LNCaP clone FGC (cell line): ENCODE results near the gene ACVR2B.

ENCODE experiments used
- DNase-seq: peaks from one replicate; pipeline ENCODE4 v3.0.0-alpha.2; 2011; ENCODE audit warnings: low read depth
- H3K4me3 ChIP-seq: 2 replicates; pipeline ENCODE4 v1.5.1; 2011; ENCODE audit warnings: mild to moderate bottlenecking, low read depth, low read length, control low read depth
- TF ChIP-seq, protein P1 (sequence below): IDR thresholded peaks from 2 replicates; pipeline ENCODE4 v1.5.1; 2012; ENCODE audit warnings: mild to moderate bottlenecking; ENCODE audit not compliant: control insufficient read depth, insufficient read depth; ENCODE audit errors: extremely low read depth

Gene ACVR2B

GRCh38 chr3:38533285-38533976 is 79.7 kb downstream of the ACVR2B start:
- H3K4me3 ChIP-seq = no peak overlapping the region
- TF ChIP-seq, protein P1, sequence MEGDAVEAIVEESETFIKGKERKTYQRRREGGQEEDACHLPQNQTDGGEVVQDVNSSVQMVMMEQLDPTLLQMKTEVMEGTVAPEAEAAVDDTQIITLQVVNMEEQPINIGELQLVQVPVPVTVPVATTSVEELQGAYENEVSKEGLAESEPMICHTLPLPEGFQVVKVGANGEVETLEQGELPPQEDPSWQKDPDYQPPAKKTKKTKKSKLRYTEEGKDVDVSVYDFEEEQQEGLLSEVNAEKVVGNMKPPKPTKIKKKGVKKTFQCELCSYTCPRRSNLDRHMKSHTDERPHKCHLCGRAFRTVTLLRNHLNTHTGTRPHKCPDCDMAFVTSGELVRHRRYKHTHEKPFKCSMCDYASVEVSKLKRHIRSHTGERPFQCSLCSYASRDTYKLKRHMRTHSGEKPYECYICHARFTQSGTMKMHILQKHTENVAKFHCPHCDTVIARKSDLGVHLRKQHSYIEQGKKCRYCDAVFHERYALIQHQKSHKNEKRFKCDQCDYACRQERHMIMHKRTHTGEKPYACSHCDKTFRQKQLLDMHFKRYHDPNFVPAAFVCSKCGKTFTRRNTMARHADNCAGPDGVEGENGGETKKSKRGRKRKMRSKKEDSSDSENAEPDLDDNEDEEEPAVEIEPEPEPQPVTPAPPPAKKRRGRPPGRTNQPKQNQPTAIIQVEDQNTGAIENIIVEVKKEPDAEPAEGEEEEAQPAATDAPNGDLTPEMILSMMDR = no peak
- no peak for DNase-seq

DNA sequence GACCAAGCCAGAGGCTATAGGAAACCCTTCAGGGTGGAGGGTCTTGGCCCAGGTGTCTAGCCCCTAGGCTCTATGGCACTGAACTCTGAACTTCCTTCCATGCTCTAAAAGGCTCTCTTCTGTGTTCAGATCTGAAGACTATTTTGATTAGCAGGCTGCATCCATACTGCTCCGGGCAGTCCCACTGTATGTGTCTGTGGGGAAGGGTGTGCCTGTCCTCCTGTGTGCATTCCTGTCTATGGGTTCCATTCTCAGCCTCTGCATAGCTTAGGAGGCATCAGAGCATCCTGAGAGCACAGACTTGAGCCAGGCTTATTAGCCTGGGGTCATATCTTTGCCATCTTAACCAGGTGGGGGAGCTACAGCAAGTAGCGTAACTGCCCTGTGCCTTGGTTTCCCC is 80.5 kb downstream of the ACVR2B start:
- TF ChIP-seq, protein P1 = no peak
- no peak for DNase-seq
- no peak overlapping the region for H3K4me3 ChIP-seq

GRCh38 chr3:38534604-38535003 is 80.9 kb downstream of the ACVR2B start:
- H3K4me3 ChIP-seq = no peak overlapping the region
- no peak for DNase-seq
- TF ChIP-seq, protein P1 = no peak

DNA sequence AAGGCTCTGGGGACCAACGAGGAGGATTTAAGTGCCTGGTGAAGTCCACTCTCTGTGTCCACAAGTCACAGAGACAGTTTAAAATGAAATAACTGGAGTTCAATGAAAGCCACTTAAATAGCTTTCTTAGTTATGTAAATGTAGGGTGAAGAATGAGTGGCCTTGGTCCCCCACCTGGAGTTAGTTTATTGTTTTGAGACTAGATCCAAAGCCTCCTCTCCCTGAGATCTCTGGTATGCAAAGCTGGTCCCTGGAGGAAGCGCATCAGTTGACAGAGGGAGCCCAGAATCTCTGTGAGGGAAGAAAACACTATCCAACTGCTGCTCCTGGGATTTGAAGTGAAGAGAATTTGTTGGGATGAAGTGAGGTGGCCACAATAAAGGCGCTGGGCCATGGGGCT is 83.0 kb downstream of the ACVR2B start:
- TF ChIP-seq, protein P1 = no peak
- no peak overlapping the region for H3K4me3 ChIP-seq
- no peak for DNase-seq

DNA sequence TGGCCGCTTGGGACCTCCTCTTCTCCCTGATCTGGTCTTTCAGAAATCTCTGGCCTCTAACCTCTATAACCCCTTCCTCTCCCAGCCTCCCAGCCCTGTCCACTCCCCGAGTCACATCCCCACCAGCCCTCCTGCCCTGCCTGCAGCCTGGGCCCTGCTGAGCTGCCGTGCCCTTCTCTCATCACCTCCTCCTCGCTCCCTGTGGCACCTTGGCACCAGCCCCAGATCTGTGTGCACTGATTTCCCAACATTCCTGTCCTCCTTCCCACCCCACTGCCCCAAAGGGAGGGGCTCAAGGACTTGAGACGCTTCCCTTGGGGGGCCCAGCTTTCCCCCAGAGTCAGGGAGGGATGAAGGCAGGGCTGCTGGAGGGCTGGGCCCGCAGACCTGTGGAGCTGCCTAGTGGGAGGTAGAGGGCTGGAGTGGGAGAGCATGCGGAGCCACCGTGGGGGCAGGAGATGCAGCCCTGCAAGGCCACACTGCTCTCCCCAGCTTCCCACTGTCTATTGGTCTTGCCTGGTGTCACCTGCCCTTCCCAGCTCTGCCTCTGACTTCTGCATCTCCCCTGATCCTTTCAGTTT is 85.2 kb downstream of the ACVR2B start:
- no peak for DNase-seq

DNA sequence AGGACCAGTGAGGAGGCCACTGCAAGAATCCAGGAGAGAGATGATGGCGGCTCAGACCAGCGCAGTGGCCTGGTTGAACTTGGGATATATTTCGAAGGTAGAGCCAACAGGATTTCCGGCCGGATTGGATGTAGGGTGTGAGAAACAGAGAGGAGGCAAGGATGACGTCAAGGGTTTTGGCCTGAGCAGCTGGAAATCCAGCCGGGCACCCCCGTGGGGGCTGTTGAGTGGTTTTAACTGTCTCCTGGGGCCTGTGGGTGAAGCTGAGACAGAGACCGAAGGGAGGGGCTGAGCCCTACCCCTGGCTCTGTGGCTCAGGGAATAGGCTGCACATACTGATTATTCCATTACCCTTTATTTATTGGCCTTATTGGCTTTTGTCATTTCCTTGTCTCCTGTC is 88.1 kb downstream of the ACVR2B start:
- no peak for DNase-seq
- H3K4me3 ChIP-seq = no peak overlapping the region
- TF ChIP-seq, protein P1 = no peak

More for the DNA sequence above, 85.2 kb downstream of the ACVR2B start:
- TF ChIP-seq, protein P1 = no peak
- no peak overlapping the region for H3K4me3 ChIP-seq
